H1 (cell line): ENCODE measurements around the gene CDC42EP4. TPM values are rescaled to one million over a fixed set of nuclear protein-coding genes. Genes with fewer than 3 reads are reported as not detected.

ENCODE experiments used
- EGR1 ChIP-seq: IDR thresholded peaks from 2 replicates; pipeline ENCODE4 v1.6.1; 2011; ENCODE audit warnings: low read depth, low read length, borderline replicate concordance
- HDAC6 ChIP-seq: IDR thresholded peaks from one replicate; pipeline ENCODE4 v1.7.1; 2012; ENCODE audit warnings: low read depth, mild to moderate bottlenecking, inconsistent platforms, low read length, moderate library complexity
- SP2 ChIP-seq: IDR thresholded peaks from 2 replicates; pipeline ENCODE4 v1.6.1; 2012; ENCODE audit warnings: mild to moderate bottlenecking, low read length, inconsistent platforms
- polyA plus RNA-seq, 7 experiments: library from polyadenylated mRNA; depleted of rRNA in 3 of 7; stranded (reverse) in 5 of 7; unstranded in 2 of 7; fragments of >200 nt in 5 of 7; fragments of 200-250 nt in 2 of 7; gene quantifications; 1 replicate in 5 of 7; 2 replicates in 1 of 7; 4 replicates in 1 of 7; pipeline versions ENCODE4 v1.2.1 to v1.2.3, GENCODE V29; 2011 to 2013; ENCODE audit warnings: missing spikeins in 2 of 7, mixed read lengths in 2 of 7
- total RNA-seq: library from RNA; stranded (reverse); fragmentation: NEBNext Ultra II Directional; extraction: Animal tissue kit (Norgen Biotek cat#: 25700); gene quantifications from 2 replicates; pipeline ENCODE4 v1.2.1, GENCODE V29; 2021

The CDC42EP4 gene
- total and polyA plus RNA-seq, 2 of the 8 experiments (the other 6 are each of a cell fraction or from before 2014, with no cell fraction given): 8.8 to 12.6 TPM

DNA sequence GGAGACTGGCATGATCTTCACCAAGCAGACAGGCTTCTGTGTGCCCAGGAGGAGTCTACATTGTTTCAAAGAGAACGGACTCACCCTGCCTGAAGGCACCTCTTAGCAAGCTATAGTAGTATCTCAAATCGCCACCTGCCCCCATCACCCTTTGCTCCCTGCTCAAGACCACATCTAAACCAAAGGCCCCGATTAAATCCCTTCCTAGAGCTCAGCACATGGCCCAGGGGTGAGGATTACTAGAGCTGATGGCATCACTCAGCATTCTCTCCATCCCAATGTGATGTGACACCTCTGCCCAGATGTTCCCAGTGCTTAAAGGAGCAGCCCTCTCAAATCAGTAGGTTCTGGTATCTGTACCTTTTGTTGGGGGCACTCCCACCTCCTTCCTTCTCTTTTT is 8.0 kb upstream of the CDC42EP4 start (continued):
- TF ChIP-seq SP2 (no peak), EGR1 (no peak), HDAC6 (no peak)
